K562 (cell line): ENCODE measurements around the gene DYNC2H1. TPM values are rescaled to one million over a fixed set of nuclear protein-coding genes. Genes with fewer than 3 reads are reported as not detected.

Experiments used
- ATAC-seq: fragments of 200-7000 bp; cut with Tn5 transposase; 3 replicates; pipeline ENCODE4 v1.9.1; 2020; ENCODE audit warnings: moderate library complexity
- BruUV-seq: library from RNA; stranded (reverse); fragments of 400-500 nt; replicated peaks from 2 replicates; lab custom pipeline; 2021; lab: Mats Ljungman, UMichigan
- CTCF ChIA-PET: fragments of 300-600 bp; formaldehyde crosslinking; extraction: SDS; loops from one replicate; lab custom pipeline; 2021; ENCODE audit warnings: low intra/inter-chr PET ratio; lab: Yijun Ruan, JAX
- POLR2A ChIA-PET: fragments of 300-600, 350-650 bp; sonication (Branson Sonifier 250); formaldehyde crosslinking; extraction: SDS; loops from one replicate; lab custom pipeline; 2021; ENCODE audit warnings: antibody characterized with exemption, inconsistent platforms; lab: Yijun Ruan, JAX
- DNase-seq, 4 experiments: peaks; one replicate each; pipeline versions ENCODE4 v3.0.0 to v3.0.0-alpha.2; 2011 to 2018; ENCODE audit warnings: low spot score in 3 of 4, mixed read lengths in 3 of 4; ENCODE audit errors: extremely low read depth in 1 of 4
- FAIRE-seq: peaks from 2 replicates; lab custom pipeline; 2011; peaks lifted over from hg19 to GRCh38; lab: Jason Lieb, UNC
- H2AFZ ChIP-seq: 2 replicates; pipeline ENCODE4 v1.6.0; 2011; ENCODE audit warnings: low read depth, low read length, control low read depth, inconsistent platforms
- H3K27ac ChIP-seq: fragments of 200-600 bp; 3 replicates; pipeline ENCODE4 v1.8.0; 2011; ENCODE audit warnings: low read depth, mild to moderate bottlenecking, control low read depth, inconsistent platforms, low read length, moderate library complexity, mixed read lengths; ENCODE audit errors: extremely low read depth
- H3K27me3 ChIP-seq, 2 experiments: fragments of 300-600 bp in 1 of 2; 2 replicates in 1 of 2; 3 replicates in 1 of 2; pipeline versions ENCODE4 v1.6.0 to v1.8.0; 2011; ENCODE audit warnings: inconsistent platforms in 2 of 2, low read length in 2 of 2, mild to moderate bottlenecking in 1 of 2, mixed read lengths in 1 of 2, moderate library complexity in 1 of 2; ENCODE audit not compliant: control insufficient read depth in 2 of 2, insufficient read depth in 2 of 2
- H3K36me3 ChIP-seq: fragments of 300-600 bp; 3 replicates; pipeline ENCODE4 v1.8.0; 2011; ENCODE audit warnings: mild to moderate bottlenecking, low read length, inconsistent platforms; ENCODE audit not compliant: control insufficient read depth, insufficient read depth
- H3K4me1 ChIP-seq, 2 experiments: fragments of 200-600 bp in 1 of 2; replicated peaks in 1 of 2; 2 replicates in 1 of 2; 3 replicates in 1 of 2; pipeline versions ENCODE4 v1.5.1 to v1.8.0; 2011; ENCODE audit warnings: inconsistent platforms in 2 of 2, low read length in 2 of 2, mild to moderate bottlenecking in 1 of 2, mixed read lengths in 1 of 2, moderate library complexity in 1 of 2; ENCODE audit not compliant: control insufficient read depth in 2 of 2, insufficient read depth in 2 of 2
- H3K4me2 ChIP-seq: 2 replicates; pipeline ENCODE4 v1.6.1; 2011; ENCODE audit warnings: low read length, control low read depth, inconsistent platforms, mixed read lengths; ENCODE audit not compliant: insufficient read depth
- H3K4me3 ChIP-seq: fragments of 200-600 bp; sonication (generic), shearing (Covaris generic); 2 replicates; pipeline ENCODE4 v1.5.1; 2016; ENCODE audit warnings: control low read depth, inconsistent platforms
- H3K79me2 ChIP-seq: fragments of 200-600 bp; 3 replicates; pipeline ENCODE4 v1.8.0; 2011; ENCODE audit warnings: low read length, inconsistent platforms; ENCODE audit not compliant: control insufficient read depth, insufficient read depth
- H3K9ac ChIP-seq, 2 experiments: 2 replicates each; pipeline versions ENCODE4 v1.6.0 to v1.6.1; 2011; ENCODE audit warnings: low read depth in 2 of 2, low read length in 2 of 2, control low read depth in 1 of 2, inconsistent platforms in 1 of 2, mild to moderate bottlenecking in 1 of 2, mixed read lengths in 1 of 2; ENCODE audit not compliant: insufficient read depth in 1 of 2
- H3K9me1 ChIP-seq: one replicate; pipeline ENCODE4 v1.6.0; 2011; ENCODE audit warnings: inconsistent platforms, mild to moderate bottlenecking, low read length, moderate library complexity; ENCODE audit not compliant: control insufficient read depth, insufficient read depth
- H3K9me3 ChIP-seq: replicated peaks from 2 replicates; pipeline ENCODE4 v1.5.1; 2011; ENCODE audit warnings: low read depth, low read length, inconsistent platforms; ENCODE audit not compliant: control insufficient read depth, insufficient read depth
- H4K20me1 ChIP-seq: replicated peaks from 2 replicates; pipeline ENCODE4 v1.6.1; 2011; ENCODE audit warnings: low read length, inconsistent platforms, mixed read lengths; ENCODE audit not compliant: control insufficient read depth, insufficient read depth
- RCOR1 ChIP-seq, 2 experiments: IDR thresholded peaks; 2 replicates each; pipeline ENCODE4 v1.6.1; 2012; ENCODE audit warnings: low read depth in 2 of 2, low read length in 2 of 2, borderline replicate concordance in 1 of 2, improper control_type of control experiment in 1 of 2
- THAP7 ChIP-seq: fragments of 250-450 bp; sonication (Bioruptor Pico); IDR thresholded peaks from 2 replicates; pipeline ENCODE4 v1.5.0; 2021
- ZNF165 ChIP-seq: fragments of 250-450 bp; sonication (Bioruptor Pico); IDR thresholded peaks from 2 replicates; pipeline ENCODE4 v1.4.0; 2020; ENCODE audit warnings: borderline replicate concordance
- ZNF280A ChIP-seq: fragments of 450-650 bp; IDR thresholded peaks from 2 replicates; pipeline ENCODE4 v1.6.1; 2018; ENCODE audit warnings: mild to moderate bottlenecking, low read depth; ENCODE audit not compliant: partially characterized antibody
- in situ Hi-C: fragments of 300-500 bp; cut with MboI; formaldehyde crosslinking; loops from 4 replicates; pipeline ENCODE4 v1.15.0; 2018; ENCODE audit warnings: inconsistent platforms, mixed read lengths
- intact Hi-C: fragments of 100-400 bp; cut with micrococcal nuclease; formaldehyde crosslinking; loops from 2 replicates; pipeline ENCODE4 v1.14.2; 2022
- polyA plus RNA-seq, 8 experiments: library from polyadenylated mRNA; depleted of rRNA in 4 of 8; stranded (reverse) in 5 of 8; unstranded in 3 of 8; fragments of >200 nt; fragmentation: Nextera tagmentation in 2 of 8; fragmentation: Illumina TruSeq in 1 of 8; extraction: Ambion mirVana in 2 of 8; extraction: Trizol in 1 of 8; gene quantifications; 2 replicates each; pipeline versions ENCODE4 v1.2.1 to v1.2.3, GENCODE V29; 2011 to 2014; ENCODE audit warnings: inconsistent platforms in 1 of 8, missing spikeins in 1 of 8
- total RNA-seq, 7 experiments: library from RNA; depleted of rRNA in 6 of 7; stranded (reverse); fragments of >200 nt in 6 of 7; fragmentation: Illumina TruSeq in 2 of 7; extraction: Trizol in 2 of 7; gene quantifications; 2 replicates each; pipeline versions ENCODE4 v1.2.1 to v1.2.3, GENCODE V29; 2011 to 2021; ENCODE audit warnings: low replicate concordance in 1 of 7

DYNC2H1 gene
- total and polyA plus RNA-seq, 9 of the 15 experiments (the other 6 are each of a cell fraction or from before 2014, with no cell fraction given): 0.08 to 0.64 (median 0.20) TPM

DNA sequence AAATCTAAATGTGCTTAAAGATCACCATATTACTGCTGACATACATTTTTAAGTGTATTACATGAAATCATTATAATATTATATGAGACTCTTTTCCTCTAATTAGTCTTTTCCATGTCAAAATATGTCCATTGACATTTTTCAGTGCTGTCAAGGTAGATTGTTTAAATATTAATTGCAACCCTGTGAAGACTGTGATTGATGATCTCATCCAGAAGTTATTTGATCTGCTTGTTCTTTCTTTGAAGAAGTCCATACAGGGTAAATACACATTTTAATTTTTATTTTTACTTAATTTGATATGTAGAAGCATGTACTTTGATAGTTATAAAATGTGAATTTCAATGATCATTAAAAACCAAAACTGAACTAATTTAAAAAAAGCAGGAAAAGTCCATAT lies 38.4 kb downstream of the DYNC2H1 start:
- H3K9me1 ChIP-seq: no peaks in the 10 kb centered on the region
- no peaks in the 10 kb centered on the region for H4K20me1 ChIP-seq
- H3K9ac ChIP-seq: no peak overlapping the region
- H2AFZ ChIP-seq: no peak overlapping the region
- H3K9me3 ChIP-seq: no peaks in the 10 kb centered on the region
- H3K27ac ChIP-seq: no peak overlapping the region
- intact Hi-C loops (no loop called here), in situ Hi-C loops (no loop called here)
- ATAC-seq (no peak), DNase-seq (no peak), FAIRE-seq (no peak)
- no peaks in the 10 kb centered on the region for H3K36me3 ChIP-seq
- no peaks in the 10 kb centered on the region for H3K4me1 ChIP-seq
- ChIA-PET POLR2A (interaction anchor here (0.6 kb wide), 1 partner anchor 36 kb away, joined by 3 read pairs; no protein-coding TSS in a partner anchor), CTCF (no interaction called here)
- no peaks in the 10 kb centered on the region for H3K79me2 ChIP-seq
- H3K4me3 ChIP-seq: no peak overlapping the region
- H3K4me2 ChIP-seq: no peak overlapping the region
- no peaks in the 10 kb centered on the region for H3K27me3 ChIP-seq
- no TSS peak for BruUV-seq
- no peak for TF ChIP-seq ZNF165 (CRISPR knock-in tag)
- TF ChIP-seq ZNF280A: no peak
- no peak for TF ChIP-seq THAP7
- no peak for TF ChIP-seq RCOR1 (IDR thresholded peaks at IDR 0.05; ENCODE audit: borderline replicate concordance in 1 of 2, low read depth in 2 of 2, low read length in 2 of 2)
